Middle frontal gyrus (tissue), 1 donor: ENCODE results near the gene STK38L.

ENCODE experiments used
- DNase-seq: peaks from one replicate; pipeline ENCODE4 v3.0.0-alpha.2; 2015; ENCODE audit warnings: low spot score; ENCODE audit errors: extremely low spot score

Gene STK38L

GRCh38 chr12:27344760-27345159 is 100.7 kb downstream of the STK38L start:
- no peak for DNase-seq

GRCh38 chr12:27345376-27345775 is 101.3 kb downstream of the STK38L start:
- DNase-seq, result no peak

GRCh38 chr12:27347779-27348178 is 103.7 kb downstream of the STK38L start:
- DNase-seq, result no peak

GRCh38 chr12:27351476-27351875 is 107.4 kb downstream of the STK38L start:
- no peak for DNase-seq

GRCh38 chr12:27355486-27355885 is 111.4 kb downstream of the STK38L start:
- no peak for DNase-seq

- DNase-seq, result no peak
These were observed 111.9 kb downstream of the STK38L start for GRCh38 chr12:27355979-27356378.

- no peak for DNase-seq
These were observed 115.7 kb downstream of the STK38L start for GRCh38 chr12:27359578-27360340.

- DNase-seq, result no peak
These were observed 117.3 kb downstream of the STK38L start for GRCh38 chr12:27361372-27361771.

GRCh38 chr12:27366621-27367020 is 122.5 kb downstream of the STK38L start:
- no peak for DNase-seq

GRCh38 chr12:27367078-27367477 is 123.0 kb downstream of the STK38L start:
- no peak for DNase-seq
